HG02885 (cell line): ENCODE data around the gene NAB1.

Experiments used
- ATAC-seq: cut with Tn5 transposase; IDR thresholded peaks from one replicate; pipeline ENCODE4 v1.9.1; 2021; ENCODE audit warnings: mild to moderate bottlenecking; ENCODE audit not compliant: unreplicated experiment, poor library complexity

NAB1 gene

GRCh38 chr2:190636361-190636760 is 12.5 kb upstream of the NAB1 start:
- no peak for ATAC-seq

GRCh38 chr2:190637281-190637734 is 11.6 kb upstream of the NAB1 start:
- no peak for ATAC-seq

GRCh38 chr2:190637903-190638618 is 10.8 kb upstream of the NAB1 start:
- no peak for ATAC-seq

- no peak for ATAC-seq
Observed at GRCh38 chr2:190640117-190640516, 8.8 kb upstream of the NAB1 start.

GRCh38 chr2:190641469-190641868 is 7.4 kb upstream of the NAB1 start:
- no peak for ATAC-seq

- ATAC-seq: no peak
Observed at GRCh38 chr2:190646780-190647522, 1.9 kb upstream of the NAB1 start.

GRCh38 chr2:190648289-190649034 is 421 bp upstream of the NAB1 start:
- peak; percentile 74 for ATAC-seq

- ATAC-seq: no peak
Observed at GRCh38 chr2:190649798-190650390, 1.0 kb downstream of the NAB1 start.

GRCh38 chr2:190651413-190651812 is 2.5 kb downstream of the NAB1 start:
- ATAC-seq: no peak

GRCh38 chr2:190653231-190653630 is 4.3 kb downstream of the NAB1 start:
- ATAC-seq: no peak

GRCh38 chr2:190653931-190654330 is 5.0 kb downstream of the NAB1 start:
- ATAC-seq: no peak

- no peak for ATAC-seq
Observed at GRCh38 chr2:190655113-190655512, 6.2 kb downstream of the NAB1 start.

- no peak for ATAC-seq
Observed at GRCh38 chr2:190655570-190655969, 6.7 kb downstream of the NAB1 start.

GRCh38 chr2:190656301-190656700 is 7.4 kb downstream of the NAB1 start:
- no peak for ATAC-seq

- ATAC-seq: no peak
Observed at GRCh38 chr2:190657474-190658255, 8.8 kb downstream of the NAB1 start.

GRCh38 chr2:190659553-190659952 is 10.7 kb downstream of the NAB1 start:
- ATAC-seq: no peak

GRCh38 chr2:190662754-190663153 is 13.9 kb downstream of the NAB1 start:
- no peak for ATAC-seq

- no peak for ATAC-seq
Observed at GRCh38 chr2:190663348-190663747, 14.5 kb downstream of the NAB1 start.

- ATAC-seq: no peak
Observed at GRCh38 chr2:190663839-190664238, 15.0 kb downstream of the NAB1 start.

GRCh38 chr2:190664240-190664639 is 15.4 kb downstream of the NAB1 start:
- ATAC-seq: no peak
